H1 (cell line): ENCODE results near the gene MIEF2. TPM values are rescaled to one million over a fixed set of nuclear protein-coding genes. Genes with fewer than 3 reads are reported as not detected.
"Not testable (repeated sequence)": the region's sequence is repeated elsewhere in the genome, so short reads cannot be mapped to it uniquely, and the experiment has no call there.

ENCODE experiments used
- CTCF ChIA-PET: fragments of 300-600 bp; sonication (Branson Sonifier 250); formaldehyde crosslinking; loops from one replicate; lab custom pipeline; 2021; ENCODE audit not compliant: partially characterized antibody; lab: Charles Lee
- POLR2A ChIA-PET: fragments of 300-600 bp; sonication (Branson Sonifier 250); formaldehyde crosslinking; loops from one replicate; lab custom pipeline; 2021; ENCODE audit warnings: inconsistent platforms; ENCODE audit not compliant: partially characterized antibody; lab: Charles Lee
- DNase-seq, 2 experiments: peaks; one replicate each; pipeline versions ENCODE4 v3.0.0 to v3.0.0-alpha.2; 2010 to 2022; ENCODE audit warnings: low spot score in 2 of 2, low read depth in 1 of 2, mixed read lengths in 1 of 2
- FAIRE-seq: peaks from 2 replicates; lab custom pipeline; 2011; peaks lifted over from hg19 to GRCh38; lab: Jason Lieb, UNC
- H2AFZ ChIP-seq: 2 replicates; pipeline ENCODE4 v1.8.1; 2012; ENCODE audit warnings: low read length, inconsistent platforms
- H2AK5ac ChIP-seq: 2 replicates; pipeline ENCODE4 v1.6.1; 2013; ENCODE audit warnings: low read depth, low read length
- H2BK120ac ChIP-seq: replicated peaks from 2 replicates; pipeline ENCODE3; 2013; ENCODE audit warnings: low read depth, low read length, inconsistent platforms
- H2BK12ac ChIP-seq: 2 replicates; pipeline ENCODE4 v1.6.1; 2013; ENCODE audit warnings: low read depth, low read length
- H2BK15ac ChIP-seq: 2 replicates; pipeline ENCODE4 v1.6.1; 2013; ENCODE audit warnings: low read length
- H2BK20ac ChIP-seq: 2 replicates; pipeline ENCODE4 v1.6.1; 2013; ENCODE audit warnings: low read length
- H2BK5ac ChIP-seq: 2 replicates; pipeline ENCODE4 v1.6.1; 2013; ENCODE audit warnings: low read depth, low read length
- H3K14ac ChIP-seq: 2 replicates; pipeline ENCODE4 v1.6.1; 2013; ENCODE audit warnings: inconsistent platforms; ENCODE audit not compliant: insufficient read length
- H3K18ac ChIP-seq: 2 replicates; pipeline ENCODE4 v1.6.1; 2013; ENCODE audit warnings: low read length; ENCODE audit errors: extremely low read depth
- H3K23ac ChIP-seq: 2 replicates; pipeline ENCODE4 v1.6.1; 2013; ENCODE audit warnings: inconsistent platforms; ENCODE audit not compliant: insufficient read length
- H3K23me2 ChIP-seq: 2 replicates; pipeline ENCODE4 v1.6.1; 2013; ENCODE audit warnings: low read depth, low read length
- H3K27ac ChIP-seq: 2 replicates; pipeline ENCODE4 v1.6.1; 2011; ENCODE audit warnings: low read depth, low read length, inconsistent platforms
- H3K27me3 ChIP-seq, 4 experiments: replicated peaks in 1 of 4; 1 replicate in 1 of 4; 2 replicates in 3 of 4; pipeline versions ENCODE4 v1.6.1 to v1.8.1; 2011 to 2013; ENCODE audit warnings: low read length in 3 of 4, mild to moderate bottlenecking in 3 of 4, inconsistent platforms in 2 of 4, mixed read lengths in 2 of 4, moderate library complexity in 1 of 4; ENCODE audit not compliant: control insufficient read depth in 3 of 4, insufficient read depth in 3 of 4; ENCODE audit errors: extremely low read depth in 1 of 4
- H3K36me3 ChIP-seq, 4 experiments: 2 replicates each; pipeline versions ENCODE4 v1.6.1 to v1.8.1; 2011 to 2013; ENCODE audit warnings: mild to moderate bottlenecking in 4 of 4, low read length in 3 of 4, moderate library complexity in 2 of 4, control low read depth in 1 of 4, inconsistent platforms in 1 of 4; ENCODE audit not compliant: insufficient read depth in 4 of 4, control insufficient read depth in 2 of 4
- H3K4ac ChIP-seq: replicated peaks from 2 replicates; pipeline ENCODE3; 2013; ENCODE audit warnings: low read length, low read depth, mixed read lengths, inconsistent platforms; ENCODE audit not compliant: insufficient read length
- H3K4me1 ChIP-seq, 4 experiments: replicated peaks in 1 of 4; 1 replicate in 1 of 4; 2 replicates in 3 of 4; pipeline versions ENCODE4 v1.6.1 to v1.8.1; 2011 to 2013; ENCODE audit warnings: low read length in 3 of 4, inconsistent platforms in 2 of 4, mixed read lengths in 1 of 4; ENCODE audit not compliant: insufficient read depth in 4 of 4, control insufficient read depth in 3 of 4
- H3K4me2 ChIP-seq, 2 experiments: 2 replicates each; pipeline versions ENCODE4 v1.6.1 to v1.8.1; 2011 to 2013; ENCODE audit warnings: low read depth in 2 of 2, low read length in 2 of 2, control low read depth in 1 of 2, inconsistent platforms in 1 of 2, mild to moderate bottlenecking in 1 of 2; ENCODE audit not compliant: insufficient read depth in 1 of 2
- H3K4me3 ChIP-seq, 4 experiments: fragments of 200-600, 300-600 bp in 1 of 4; sonication (generic), shearing (Covaris generic), sonication (Bioruptor Twin) in 1 of 4; 2 replicates each; pipeline versions ENCODE4 v1.5.1 to v1.8.1; 2011 to 2016; ENCODE audit warnings: low read length in 4 of 4, low read depth in 3 of 4, control low read depth in 2 of 4, inconsistent platforms in 2 of 4, mild to moderate bottlenecking in 2 of 4, mixed read lengths in 1 of 4, moderate library complexity in 1 of 4; ENCODE audit not compliant: insufficient read depth in 2 of 4; ENCODE audit errors: extremely low read depth in 1 of 4
- H3K56ac ChIP-seq: replicated peaks from 2 replicates; pipeline ENCODE3; 2013; ENCODE audit warnings: low read depth, mild to moderate bottlenecking, mixed read lengths, low read length, inconsistent platforms; ENCODE audit not compliant: insufficient read length
- H3K79me1 ChIP-seq: 2 replicates; pipeline ENCODE4 v1.6.1; 2013; ENCODE audit warnings: low read depth, low read length, control low read depth
- H3K79me2 ChIP-seq, 2 experiments: 2 replicates each; pipeline versions ENCODE4 v1.6.1 to v1.8.1; 2012 to 2013; ENCODE audit warnings: low read length in 2 of 2, mild to moderate bottlenecking in 2 of 2, inconsistent platforms in 1 of 2; ENCODE audit not compliant: insufficient read depth in 2 of 2, control insufficient read depth in 1 of 2
- H3K9ac ChIP-seq, 4 experiments: replicated peaks in 1 of 4; 1 replicate in 1 of 4; 2 replicates in 3 of 4; pipeline versions ENCODE4 v1.6.1 to v1.8.1; 2011 to 2013; ENCODE audit warnings: low read depth in 3 of 4, low read length in 3 of 4, control low read depth in 2 of 4, mild to moderate bottlenecking in 2 of 4, moderate library complexity in 2 of 4, inconsistent platforms in 1 of 4; ENCODE audit errors: extremely low read depth in 1 of 4
- H3K9me3 ChIP-seq, 2 experiments: 2 replicates each; pipeline versions ENCODE4 v1.6.1 to v1.8.1; 2012 to 2013; ENCODE audit warnings: mild to moderate bottlenecking in 2 of 2, moderate library complexity in 2 of 2, control low read depth in 1 of 2, inconsistent platforms in 1 of 2, low read depth in 1 of 2, low read length in 1 of 2, mixed read lengths in 1 of 2; ENCODE audit not compliant: insufficient read depth in 2 of 2
- H4K20me1 ChIP-seq, 2 experiments: replicated peaks in 1 of 2; 2 replicates each; pipeline versions ENCODE3 to v1.8.1; 2011 to 2013; ENCODE audit warnings: inconsistent platforms in 2 of 2, low read length in 2 of 2, mild to moderate bottlenecking in 1 of 2; ENCODE audit not compliant: insufficient read depth in 2 of 2, control insufficient read depth in 1 of 2
- H4K5ac ChIP-seq: 2 replicates; pipeline ENCODE4 v1.6.1; 2013; ENCODE audit warnings: low read length, low read depth, mixed read lengths, inconsistent platforms; ENCODE audit not compliant: insufficient read length
- H4K8ac ChIP-seq: 2 replicates; pipeline ENCODE4 v1.8.0; 2013; ENCODE audit warnings: mild to moderate bottlenecking, moderate library complexity, low read length, inconsistent platforms; ENCODE audit not compliant: insufficient read depth; ENCODE audit errors: extremely low read depth
- H4K91ac ChIP-seq: replicated peaks from 2 replicates; pipeline ENCODE3; 2013; ENCODE audit warnings: low read length, mixed read lengths, inconsistent platforms; ENCODE audit not compliant: insufficient read length
- ATF2 ChIP-seq: IDR thresholded peaks from 2 replicates; pipeline ENCODE4 v1.6.1; 2012; ENCODE audit warnings: low read length, inconsistent platforms
- BCL11A ChIP-seq, 2 experiments: IDR thresholded peaks; one replicate each; pipeline ENCODE4 v1.6.1; 2011; ENCODE audit warnings: low read depth in 2 of 2, low read length in 2 of 2, mild to moderate bottlenecking in 2 of 2
- BRCA1 ChIP-seq: IDR thresholded peaks from 2 replicates; pipeline ENCODE4 v1.6.1; 2012; ENCODE audit warnings: low read depth, low read length, improper control_type of control experiment
- POLR2A ChIP-seq, 2 experiments: IDR thresholded peaks; 1 replicate in 1 of 2; 2 replicates in 1 of 2; pipeline ENCODE4 v1.6.1; 2011; ENCODE audit warnings: low read depth in 2 of 2, low read length in 2 of 2, mild to moderate bottlenecking in 2 of 2; ENCODE audit errors: control extremely low read depth in 1 of 2
- WGBS, 2 experiments: shearing (Covaris generic) in 1 of 2; methylation state at CpG; one replicate each; pipeline versions ENCODE4 v1.1.6 to v1.1.7; 2013 to 2015; ENCODE audit warnings: low lambda C conversion rate in 2 of 2, mixed read lengths in 2 of 2, inconsistent platforms in 1 of 2, low coverage in 1 of 2, missing lambda C conversion rate in 1 of 2; ENCODE audit not compliant: insufficient replicate concordance in 2 of 2, insufficient coverage in 1 of 2, insufficient read length in 1 of 2; ENCODE audit errors: extremely low coverage in 1 of 2, missing lambda C conversion rate in 1 of 2; 5-methylcytosine and 5-hydroxymethylcytosine counted together
- polyA plus RNA-seq, 7 experiments: library from polyadenylated mRNA; depleted of rRNA in 3 of 7; stranded (reverse) in 5 of 7; unstranded in 2 of 7; fragments of >200 nt in 5 of 7; fragments of 200-250 nt in 2 of 7; gene quantifications; 1 replicate in 5 of 7; 2 replicates in 1 of 7; 4 replicates in 1 of 7; pipeline versions ENCODE4 v1.2.1 to v1.2.3, GENCODE V29; 2011 to 2013; ENCODE audit warnings: missing spikeins in 2 of 7, mixed read lengths in 2 of 7
- total RNA-seq: library from RNA; stranded (reverse); fragmentation: NEBNext Ultra II Directional; extraction: Animal tissue kit (Norgen Biotek cat#: 25700); gene quantifications from 2 replicates; pipeline ENCODE4 v1.2.1, GENCODE V29; 2021
- TF ChIP-seq, protein P1 (sequence below): IDR thresholded peaks from 2 replicates; pipeline ENCODE4 v1.6.1; 2012; ENCODE audit warnings: inconsistent platforms

The MIEF2 gene
- total and polyA plus RNA-seq, 2 of the 8 experiments (the other 6 are each of a cell fraction or from before 2014, with no cell fraction given) = 9.9 to 24.9 TPM

GRCh38 chr17:18300725-18301480, 40.4 kb downstream of the MIEF2 start (continued):
- TF ChIP-seq BRCA1 (no peak), ATF2 (no peak), POLR2A (IDR thresholded peaks at IDR 0.05; ENCODE audit: control extremely low read depth in 1 of 2, low read depth in 2 of 2, low read length in 2 of 2) (no peak), BCL11A (IDR thresholded peaks at IDR 0.05; ENCODE audit: low read depth in 2 of 2, low read length in 2 of 2) (no peak)
- TF ChIP-seq, protein P1, sequence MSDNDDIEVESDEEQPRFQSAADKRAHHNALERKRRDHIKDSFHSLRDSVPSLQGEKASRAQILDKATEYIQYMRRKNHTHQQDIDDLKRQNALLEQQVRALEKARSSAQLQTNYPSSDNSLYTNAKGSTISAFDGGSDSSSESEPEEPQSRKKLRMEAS = no peak

GRCh38 chr17:18303206-18303605, 42.7 kb downstream of the MIEF2 start:
- H2BK20ac ChIP-seq, H3K18ac ChIP-seq, H2BK5ac ChIP-seq, H3K27me3 ChIP-seq, H3K23ac ChIP-seq, DNase-seq, H4K91ac ChIP-seq, H3K4me2 ChIP-seq, H3K56ac ChIP-seq, H3K14ac ChIP-seq, FAIRE-seq, H3K9ac ChIP-seq, H3K79me2 ChIP-seq, H3K4ac ChIP-seq, H2AK5ac ChIP-seq, H3K23me2 ChIP-seq, H4K5ac ChIP-seq, H3K9me3 ChIP-seq, H3K79me1 ChIP-seq, H3K4me3 ChIP-seq, H4K20me1 ChIP-seq, H4K8ac ChIP-seq, CTCF ChIA-PET, H3K27ac ChIP-seq, H2BK12ac ChIP-seq, H2BK120ac ChIP-seq, H3K4me1 ChIP-seq, H2AFZ ChIP-seq, H2BK15ac ChIP-seq: not testable (repeated sequence)
- 94% methylated on average over 13 of the region's 13 CpGs; no CpG with 5 or more reads in 1 of the 2 experiments for WGBS, 2 experiments
- H3K36me3 ChIP-seq = peaks cover 28 to 86% (median 69%) of the 10 kb centered on the region in 4 experiments
- POLR2A ChIA-PET = interaction anchor here (1.2 kb wide), 1 partner anchor 24 kb away, joined by 3 read pairs; no protein-coding TSS in a partner anchor
